Amniotic stem cell (primary cell): Measurements from ENCODE around the gene PTGES2.

Experiments
- DNase-seq: peaks from one replicate; lab custom pipeline; 2025; lab: John Stamatoyannopoulos, UW

PTGES2 gene

GRCh38 chr9:128127568-128127989 is at the start of gene PTGES2:
TSS of gene PTGES2 (minus strand) at chr9:128127729. CDS start at chr9:128127717, 12 bp downstream.
- DNase-seq: peak; percentile 59

- DNase-seq: no peak
These were observed 48.2 kb upstream of the PTGES2 start for GRCh38 chr9:128175726-128176125.

DNA sequence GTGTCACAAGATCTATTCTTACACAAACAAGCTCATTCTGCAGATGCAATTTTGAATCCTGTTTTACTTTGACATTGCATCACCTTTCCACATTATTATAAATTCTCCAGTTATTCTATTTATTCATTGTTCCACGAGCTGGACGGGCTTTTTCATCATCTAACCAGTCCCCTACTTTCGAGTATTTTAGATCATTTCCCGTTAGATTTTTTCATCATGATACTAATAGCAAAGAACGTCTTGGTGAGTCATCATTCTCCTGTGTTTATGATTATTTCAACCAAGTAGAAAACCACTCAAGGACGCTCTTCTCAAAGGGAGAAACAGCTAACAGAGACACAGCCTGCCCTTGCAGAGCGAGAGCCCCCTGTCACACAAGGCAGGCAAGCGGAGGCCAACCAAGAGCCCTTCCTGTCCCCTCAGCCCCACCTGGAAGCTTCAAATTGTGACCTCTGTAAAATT is 47.6 kb upstream of the PTGES2 start:
- peak; percentile 68 for DNase-seq

DNA sequence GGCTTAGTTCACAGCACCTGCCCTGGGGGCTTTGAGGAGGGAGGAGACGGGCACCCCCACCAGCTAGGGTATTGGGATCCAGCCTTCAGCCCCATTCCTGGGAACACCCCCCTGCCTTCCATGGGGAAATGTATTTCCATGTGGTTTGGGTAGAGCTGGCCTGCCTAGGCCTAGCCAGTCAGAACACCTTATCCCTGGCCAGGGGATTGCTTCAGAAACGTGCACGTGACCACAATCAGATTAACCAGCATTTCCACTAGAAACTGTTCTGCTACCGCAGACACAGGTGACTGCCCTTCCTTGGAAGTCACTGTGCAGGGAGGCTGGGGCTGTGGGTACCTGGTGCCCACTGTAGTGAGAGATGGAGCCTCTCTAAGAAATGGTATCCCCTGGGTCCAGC is 46.5 kb upstream of the PTGES2 start:
- DNase-seq: no peak

DNA sequence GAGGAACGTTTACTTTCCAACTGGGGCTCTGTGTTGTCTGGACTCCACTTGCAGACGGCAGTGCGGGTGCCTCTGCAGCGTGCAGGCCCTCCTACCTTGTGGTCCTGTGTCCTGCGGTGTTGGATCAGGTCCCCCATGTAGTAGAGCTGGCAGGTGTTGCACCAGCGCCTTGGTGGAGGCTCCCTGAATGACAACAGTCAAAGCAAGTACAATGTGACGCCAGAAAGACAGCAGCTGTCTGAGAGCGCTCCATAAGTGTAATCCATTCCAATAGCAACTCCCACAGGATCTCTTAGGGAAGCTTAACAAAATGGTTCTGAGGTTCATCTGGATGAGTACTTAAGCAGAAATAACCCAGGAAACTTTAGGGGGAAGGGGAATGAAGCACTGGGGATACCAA is 42.4 kb upstream of the PTGES2 start:
- DNase-seq: no peak

- no peak for DNase-seq
These were observed 42.0 kb upstream of the PTGES2 start for GRCh38 chr9:128169492-128169891.

- no peak for DNase-seq
These were observed 41.3 kb upstream of the PTGES2 start for GRCh38 chr9:128168731-128169308.

- no peak for DNase-seq
These were observed 39.7 kb upstream of the PTGES2 start for GRCh38 chr9:128167209-128167608.

- no peak for DNase-seq
These were observed 38.6 kb upstream of the PTGES2 start for GRCh38 chr9:128166169-128166568.

DNA sequence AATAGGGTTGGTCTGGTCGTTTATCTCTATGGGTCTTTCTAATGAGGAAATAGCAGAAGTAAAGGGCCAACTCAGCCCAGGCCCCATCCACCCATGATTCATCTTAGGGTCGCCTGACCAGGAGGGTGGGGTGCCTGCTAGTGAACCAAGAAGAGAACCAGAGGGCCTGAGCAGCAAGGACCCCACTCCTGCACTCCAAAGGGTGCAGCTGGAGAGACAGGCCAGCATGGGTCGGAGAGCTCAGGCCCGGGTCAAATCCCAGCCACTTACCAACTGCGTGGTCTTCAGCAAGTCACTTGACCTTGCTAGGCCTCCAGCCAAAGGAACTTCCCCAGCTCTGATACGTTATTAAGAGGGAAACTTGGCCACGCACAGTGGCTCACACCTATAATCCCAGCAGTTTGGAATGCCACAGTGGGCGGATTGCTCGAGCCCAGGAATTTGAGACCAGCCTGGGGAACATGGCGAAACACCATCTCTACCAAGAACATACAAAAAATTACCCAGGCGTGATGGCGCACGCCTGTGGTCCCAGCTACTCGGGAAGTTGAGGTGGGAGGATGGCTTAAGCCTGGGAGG is 36.9 kb upstream of the PTGES2 start:
- no peak for DNase-seq

DNA sequence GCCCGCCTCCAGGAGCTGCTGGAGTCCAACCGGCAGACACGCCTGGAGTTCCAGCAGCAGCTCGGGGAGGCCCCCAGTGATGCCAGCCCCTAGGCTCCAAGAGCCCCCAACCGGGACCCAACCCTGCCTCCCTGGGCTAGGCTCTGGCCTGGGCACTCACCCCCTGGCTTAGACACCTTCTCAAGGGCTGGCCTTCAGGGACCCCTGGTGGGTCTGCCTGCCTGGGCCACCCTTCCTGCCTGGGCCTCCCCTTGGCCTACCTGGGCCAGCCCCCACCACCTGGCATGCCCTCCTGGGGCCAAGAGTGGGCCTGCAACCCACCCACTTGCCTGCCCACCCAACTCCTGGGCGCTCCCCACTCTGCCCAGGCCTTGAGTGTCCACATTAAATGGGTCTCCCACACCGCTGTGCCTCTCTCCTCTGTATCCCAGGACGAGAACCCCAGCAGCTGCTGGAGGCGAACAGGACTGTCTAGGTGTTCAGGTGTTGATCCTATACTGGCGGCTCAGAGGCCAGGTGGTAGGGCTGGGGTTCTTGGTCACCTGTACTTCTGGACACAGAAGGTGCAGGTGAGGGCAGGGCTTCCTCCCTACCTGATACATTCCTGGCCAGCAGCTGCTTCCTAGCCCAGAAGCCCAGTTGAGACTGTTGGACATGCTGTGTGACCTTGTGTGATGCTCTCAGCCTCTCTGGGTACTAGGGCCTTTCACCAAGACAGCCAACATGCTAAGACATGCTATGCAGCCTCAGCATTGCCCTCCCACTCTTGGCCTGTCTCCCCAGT is 36.2 kb upstream of the PTGES2 start:
- DNase-seq: no peak

DNA sequence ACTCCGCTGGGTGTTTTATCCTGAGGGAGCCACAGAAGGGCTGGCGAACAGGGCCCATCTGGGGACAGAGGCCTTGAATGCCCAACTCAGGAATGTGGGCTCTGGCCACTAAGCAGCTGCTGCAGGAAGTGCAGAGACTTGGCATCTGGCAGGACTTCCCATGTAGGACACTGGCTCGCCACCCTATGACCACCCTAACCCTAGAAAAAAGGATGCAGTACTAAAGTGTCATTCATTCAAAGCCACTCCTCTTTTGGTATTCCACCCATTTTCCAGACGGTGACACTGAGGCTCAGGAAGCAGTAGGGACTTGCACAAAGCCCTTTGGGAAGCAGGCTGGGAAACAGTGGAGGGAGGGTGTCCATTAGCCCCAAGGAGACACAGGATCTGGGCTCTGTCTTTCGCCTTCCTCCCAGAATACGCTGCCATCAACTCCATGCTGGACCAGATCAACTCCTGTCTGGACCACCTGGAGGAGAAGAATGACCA is 35.5 kb upstream of the PTGES2 start:
- DNase-seq: no peak

DNA sequence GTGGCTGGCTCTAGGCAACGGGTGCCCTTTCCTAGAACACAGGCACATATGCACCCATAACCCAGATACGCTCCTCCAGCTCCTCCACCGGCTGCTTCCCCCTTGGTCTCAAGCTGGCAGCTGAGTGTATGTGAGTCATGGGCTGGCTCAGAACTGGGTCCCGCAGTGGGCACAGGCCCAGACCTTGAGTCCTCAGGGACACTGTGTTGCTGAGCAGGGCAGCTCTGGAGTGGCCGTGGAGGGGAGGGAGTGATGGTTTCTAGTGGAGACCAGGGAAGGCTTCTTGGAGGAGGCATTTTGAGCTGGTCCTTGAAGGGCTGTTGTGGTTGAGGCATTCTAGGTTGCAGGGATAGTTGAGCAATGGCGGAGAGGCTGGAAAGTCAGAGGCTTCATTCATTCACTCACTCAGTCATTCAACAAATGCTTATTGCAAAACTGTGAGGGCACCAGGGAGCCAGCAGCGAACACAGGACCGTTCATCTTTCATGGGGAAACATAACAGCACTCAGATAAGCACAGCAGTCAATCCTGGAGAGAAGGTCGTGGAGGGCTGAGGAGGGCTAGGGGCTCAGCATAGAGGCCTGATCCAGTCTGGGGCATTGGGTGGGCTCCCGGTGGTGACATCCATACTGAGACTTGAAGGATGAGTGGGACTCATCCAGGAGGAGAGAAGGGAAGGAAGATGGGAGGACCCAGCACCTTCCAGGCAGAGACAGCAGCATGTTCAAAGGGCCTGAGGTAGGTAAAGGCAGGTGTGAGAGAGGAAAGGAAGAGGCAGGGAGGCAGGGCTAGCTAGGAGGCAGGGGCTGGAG is 34.9 kb upstream of the PTGES2 start:
- no peak for DNase-seq

DNA sequence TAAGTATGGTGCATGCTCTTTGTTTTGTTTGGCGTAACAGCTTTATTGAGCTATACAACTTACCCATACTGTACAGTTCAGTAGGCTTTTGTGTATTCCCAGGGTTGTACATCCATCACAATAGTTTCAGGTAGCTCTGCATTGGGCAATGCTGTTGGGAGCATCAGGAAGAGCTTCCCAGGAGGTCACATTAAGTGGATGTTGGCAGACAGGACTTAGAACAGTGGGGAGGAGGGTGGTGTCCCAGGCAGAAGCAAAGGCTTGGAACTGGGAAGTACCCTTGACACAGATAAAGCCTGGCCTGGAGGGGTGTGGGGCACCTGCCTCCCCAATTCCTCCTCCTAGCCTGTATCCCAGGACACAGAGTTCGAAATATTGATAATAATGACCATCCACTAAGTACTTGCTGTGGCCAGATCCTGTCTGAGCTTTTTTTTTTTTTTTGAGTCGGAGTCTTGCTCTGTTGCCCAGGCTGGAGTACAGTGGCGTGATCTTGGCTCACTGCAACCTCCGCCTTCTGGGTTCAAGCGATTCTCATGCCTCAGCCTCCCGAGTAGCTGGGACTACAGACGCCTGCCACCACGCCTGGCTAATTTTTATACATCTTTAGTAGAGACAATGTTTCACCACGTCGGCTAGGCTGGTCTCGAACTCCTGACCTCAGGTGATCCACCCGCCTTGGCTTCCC is 33.8 kb upstream of the PTGES2 start:
- no peak for DNase-seq

DNA sequence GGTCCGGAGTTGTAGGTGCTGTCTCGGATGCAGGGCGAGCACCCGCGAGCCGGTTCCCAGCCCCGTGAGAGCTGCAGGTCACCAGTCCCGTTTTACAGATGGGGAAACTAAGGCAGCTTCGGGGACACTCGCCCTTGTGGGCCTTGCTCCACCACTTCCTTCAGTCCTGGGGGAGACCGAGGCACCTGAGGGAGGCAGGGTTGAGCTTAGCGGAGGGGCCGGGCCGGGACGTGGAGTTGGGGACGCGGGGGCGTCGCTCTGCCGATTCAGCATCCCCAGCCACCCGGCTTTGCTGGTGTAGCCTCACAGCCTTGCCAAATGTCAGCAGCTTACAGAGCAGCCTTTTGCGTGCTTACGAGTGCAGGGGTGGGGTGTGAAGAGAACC is 33.1 kb upstream of the PTGES2 start:
- peak; percentile 5 for DNase-seq

- peak; percentile 88 for DNase-seq
These were observed 32.5 kb upstream of the PTGES2 start, which contains the start of gene BBLN for GRCh38 chr9:128159784-128160602. TSS of gene BBLN (plus strand) at chr9:128160265. CDS start at chr9:128160408, 143 bp downstream.

GRCh38 chr9:128159522-128159783 is 31.9 kb upstream of the PTGES2 start:
- DNase-seq: no peak

DNA sequence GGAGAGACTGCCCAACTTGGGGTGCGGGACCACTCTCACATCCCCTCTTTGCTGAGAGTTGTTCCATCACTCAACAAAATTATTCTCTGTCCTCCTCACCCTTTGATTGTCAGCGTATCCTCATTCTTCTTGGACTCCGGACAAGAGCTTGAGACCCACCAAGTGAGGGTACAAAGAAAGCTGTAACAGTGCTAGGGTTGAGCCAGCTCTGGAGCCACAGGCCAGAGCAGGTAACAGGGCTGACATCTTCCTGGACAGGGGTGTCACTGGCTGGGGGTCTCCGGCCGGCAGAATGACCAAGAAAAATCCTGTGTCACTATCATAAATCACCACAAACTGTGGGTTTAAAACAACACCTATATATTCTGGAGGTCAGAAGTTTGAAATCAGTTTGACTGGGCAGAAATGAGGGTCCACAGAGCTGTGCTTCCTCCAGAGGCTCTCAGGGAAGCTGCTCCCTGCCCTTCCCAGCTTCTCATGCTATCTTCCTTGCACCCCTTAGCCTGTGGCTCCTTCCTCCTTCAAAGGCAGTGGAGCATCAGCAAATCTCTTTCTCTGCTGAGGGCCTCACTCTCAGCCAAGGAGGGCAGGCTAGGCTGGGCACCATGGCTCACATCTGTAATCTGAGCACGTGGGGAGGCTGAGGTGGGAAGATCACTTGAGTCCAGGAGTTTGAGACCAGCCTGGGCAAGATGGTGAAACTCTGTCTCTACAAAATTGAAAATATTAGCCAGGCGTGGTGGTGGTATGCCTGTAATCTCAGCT is 28.4 kb upstream of the PTGES2 start:
- no peak for DNase-seq

GRCh38 chr9:128153947-128154695 is 26.6 kb upstream of the PTGES2 start:
- DNase-seq: no peak
